ENCODE results near the gene RNF113B. TPM values are rescaled to one million over a fixed set of nuclear protein-coding genes. Genes with fewer than 3 reads are reported as not detected.

Gene RNF113B
- total RNA-seq, 1 donor from 2014 or later: not detected

GRCh38 chr13:98207416-98207815 is 30.3 kb upstream of the RNF113B start:
- H3K4me1 ChIP-seq (ENCODE audit: control insufficient read depth in 3 of 3, insufficient read depth in 3 of 3, low read length in 3 of 3): peaks cover 0 to 3% (median 2%) of the 10 kb centered on the region in 3 donors
- H3K4me3 ChIP-seq (ENCODE audit: low read length in 3 of 3): no peak overlapping the region
- peaks cover 0 to 6% (median 3%) of the 10 kb centered on the region in 3 donors for H3K9me3 ChIP-seq (ENCODE audit: control insufficient read depth in 3 of 3, low read length in 3 of 3)
- no peaks in the 10 kb centered on the region for H3K36me3 ChIP-seq (ENCODE audit: control insufficient read depth in 3 of 3, insufficient read depth in 3 of 3, low read length in 3 of 3)
- H3K27ac ChIP-seq (ENCODE audit: low read depth, low read length): peak overlapping the region; percentile 40
- H3K27me3 ChIP-seq (ENCODE audit: control insufficient read depth in 3 of 3, insufficient read depth in 3 of 3, low read length in 3 of 3): no peaks in the 10 kb centered on the region
- no peak overlapping the region for H3K9ac ChIP-seq (ENCODE audit: low read depth in 1 of 3, low read length in 3 of 3)

GRCh38 chr13:98206946-98207345 is 29.9 kb upstream of the RNF113B start:
- Histone ChIP-seq H3K9me3 (ENCODE audit: control insufficient read depth in 3 of 3, low read length in 3 of 3) (peaks cover 0 to 6% (median 3%) of the 10 kb centered on the region in 3 donors), H3K36me3 (ENCODE audit: control insufficient read depth in 3 of 3, insufficient read depth in 3 of 3, low read length in 3 of 3) (no peaks in the 10 kb centered on the region), H3K9ac (ENCODE audit: low read depth in 1 of 3, low read length in 3 of 3) (no peak overlapping the region), H3K27ac (ENCODE audit: low read depth, low read length) (peak overlapping the region; percentile 40), H3K4me3 (ENCODE audit: low read length in 3 of 3) (no peak overlapping the region), H3K4me1 (ENCODE audit: control insufficient read depth in 3 of 3, insufficient read depth in 3 of 3, low read length in 3 of 3) (peaks cover 0 to 3% (median 2%) of the 10 kb centered on the region in 3 donors), H3K27me3 (ENCODE audit: control insufficient read depth in 3 of 3, insufficient read depth in 3 of 3, low read length in 3 of 3) (no peaks in the 10 kb centered on the region)

- Histone ChIP-seq H3K27ac (ENCODE audit: low read depth, low read length) (no peak overlapping the region), H3K4me3 (ENCODE audit: low read length in 3 of 3) (no peak overlapping the region), H3K9me3 (ENCODE audit: control insufficient read depth in 3 of 3, low read length in 3 of 3) (peaks cover 0 to 6% (median 3%) of the 10 kb centered on the region in 3 donors), H3K36me3 (ENCODE audit: control insufficient read depth in 3 of 3, insufficient read depth in 3 of 3, low read length in 3 of 3) (no peaks in the 10 kb centered on the region), H3K4me1 (ENCODE audit: control insufficient read depth in 3 of 3, insufficient read depth in 3 of 3, low read length in 3 of 3) (peaks cover 0 to 3% (median 2%) of the 10 kb centered on the region in 3 donors), H3K9ac (ENCODE audit: low read depth in 1 of 3, low read length in 3 of 3) (no peak overlapping the region), H3K27me3 (ENCODE audit: control insufficient read depth in 3 of 3, insufficient read depth in 3 of 3, low read length in 3 of 3) (no peaks in the 10 kb centered on the region)
These were observed 27.5 kb upstream of the RNF113B start for GRCh38 chr13:98204546-98204945.

- no peak overlapping the region for H3K9ac ChIP-seq (ENCODE audit: low read depth in 1 of 3, low read length in 3 of 3)
These were observed 26.7 kb upstream of the RNF113B start for GRCh38 chr13:98203646-98204326.

GRCh38 chr13:98201984-98202383 is 24.9 kb upstream of the RNF113B start:
- no peaks in the 10 kb centered on the region for H3K4me1 ChIP-seq (ENCODE audit: control insufficient read depth in 3 of 3, insufficient read depth in 3 of 3, low read length in 3 of 3)
- H3K9ac ChIP-seq (ENCODE audit: low read depth in 1 of 3, low read length in 3 of 3): no peak overlapping the region
- no peaks in the 10 kb centered on the region for H3K27me3 ChIP-seq (ENCODE audit: control insufficient read depth in 3 of 3, insufficient read depth in 3 of 3, low read length in 3 of 3)
- no peak overlapping the region for H3K4me3 ChIP-seq (ENCODE audit: low read length in 3 of 3)
- H3K36me3 ChIP-seq (ENCODE audit: control insufficient read depth in 3 of 3, insufficient read depth in 3 of 3, low read length in 3 of 3): no peaks in the 10 kb centered on the region
- peaks cover 0 to 6% (median 3%) of the 10 kb centered on the region in 3 donors for H3K9me3 ChIP-seq (ENCODE audit: control insufficient read depth in 3 of 3, low read length in 3 of 3)
- no peak overlapping the region for H3K27ac ChIP-seq (ENCODE audit: low read depth, low read length)

More at GRCh38 chr13:98203646-98204326, 26.7 kb upstream of the RNF113B start:
- Histone ChIP-seq H3K27ac (ENCODE audit: low read depth, low read length) (no peak overlapping the region), H3K36me3 (ENCODE audit: control insufficient read depth in 3 of 3, insufficient read depth in 3 of 3, low read length in 3 of 3) (no peaks in the 10 kb centered on the region), H3K4me3 (ENCODE audit: low read length in 3 of 3) (no peak overlapping the region), H3K9me3 (ENCODE audit: control insufficient read depth in 3 of 3, low read length in 3 of 3) (peaks cover 0 to 6% (median 3%) of the 10 kb centered on the region in 3 donors), H3K4me1 (ENCODE audit: control insufficient read depth in 3 of 3, insufficient read depth in 3 of 3, low read length in 3 of 3) (peaks cover 0 to 3% (median 2%) of the 10 kb centered on the region in 3 donors), H3K27me3 (ENCODE audit: control insufficient read depth in 3 of 3, insufficient read depth in 3 of 3, low read length in 3 of 3) (no peaks in the 10 kb centered on the region)

- Histone ChIP-seq H3K9me3 (ENCODE audit: control insufficient read depth in 3 of 3, low read length in 3 of 3) (peaks cover 0 to 5% (median 2%) of the 10 kb centered on the region in 3 donors), H3K4me3 (ENCODE audit: low read length in 3 of 3) (no peak overlapping the region), H3K4me1 (ENCODE audit: control insufficient read depth in 3 of 3, insufficient read depth in 3 of 3, low read length in 3 of 3) (no peaks in the 10 kb centered on the region), H3K36me3 (ENCODE audit: control insufficient read depth in 3 of 3, insufficient read depth in 3 of 3, low read length in 3 of 3) (no peaks in the 10 kb centered on the region), H3K9ac (ENCODE audit: low read depth in 1 of 3, low read length in 3 of 3) (no peak overlapping the region), H3K27ac (ENCODE audit: low read depth, low read length) (no peak overlapping the region), H3K27me3 (ENCODE audit: control insufficient read depth in 3 of 3, insufficient read depth in 3 of 3, low read length in 3 of 3) (no peaks in the 10 kb centered on the region)
These were observed 24.1 kb upstream of the RNF113B start for GRCh38 chr13:98201189-98201588.

- Histone ChIP-seq H3K36me3 (ENCODE audit: control insufficient read depth in 3 of 3, insufficient read depth in 3 of 3, low read length in 3 of 3) (no peaks in the 10 kb centered on the region), H3K4me1 (ENCODE audit: control insufficient read depth in 3 of 3, insufficient read depth in 3 of 3, low read length in 3 of 3) (no peaks in the 10 kb centered on the region), H3K9me3 (ENCODE audit: control insufficient read depth in 3 of 3, low read length in 3 of 3) (no peaks in the 10 kb centered on the region)
These were observed 23.3 kb upstream of the RNF113B start for GRCh38 chr13:98200211-98200878.

GRCh38 chr13:98199480-98199879 is 22.4 kb upstream of the RNF113B start:
- no peaks in the 10 kb centered on the region for H3K9me3 ChIP-seq (ENCODE audit: control insufficient read depth in 3 of 3, low read length in 3 of 3)
- H3K4me3 ChIP-seq (ENCODE audit: low read length in 3 of 3): no peak overlapping the region
- H3K4me1 ChIP-seq (ENCODE audit: control insufficient read depth in 3 of 3, insufficient read depth in 3 of 3, low read length in 3 of 3): no peaks in the 10 kb centered on the region
- H3K36me3 ChIP-seq (ENCODE audit: control insufficient read depth in 3 of 3, insufficient read depth in 3 of 3, low read length in 3 of 3): no peaks in the 10 kb centered on the region
- no peaks in the 10 kb centered on the region for H3K27me3 ChIP-seq (ENCODE audit: control insufficient read depth in 3 of 3, insufficient read depth in 3 of 3, low read length in 3 of 3)
- H3K9ac ChIP-seq (ENCODE audit: low read depth in 1 of 3, low read length in 3 of 3): no peak overlapping the region
- no peak overlapping the region for H3K27ac ChIP-seq (ENCODE audit: low read depth, low read length)

More at GRCh38 chr13:98200211-98200878, 23.3 kb upstream of the RNF113B start:
- Histone ChIP-seq H3K4me3 (ENCODE audit: low read length in 3 of 3) (no peak overlapping the region), H3K27ac (ENCODE audit: low read depth, low read length) (no peak overlapping the region), H3K9ac (ENCODE audit: low read depth in 1 of 3, low read length in 3 of 3) (no peak overlapping the region), H3K27me3 (ENCODE audit: control insufficient read depth in 3 of 3, insufficient read depth in 3 of 3, low read length in 3 of 3) (no peaks in the 10 kb centered on the region)

- no peaks in the 10 kb centered on the region for H3K27me3 ChIP-seq (ENCODE audit: control insufficient read depth in 3 of 3, insufficient read depth in 3 of 3, low read length in 3 of 3)
- no peaks in the 10 kb centered on the region for H3K36me3 ChIP-seq (ENCODE audit: control insufficient read depth in 3 of 3, insufficient read depth in 3 of 3, low read length in 3 of 3)
- H3K4me1 ChIP-seq (ENCODE audit: control insufficient read depth in 3 of 3, insufficient read depth in 3 of 3, low read length in 3 of 3): no peaks in the 10 kb centered on the region
- no peak overlapping the region for H3K9ac ChIP-seq (ENCODE audit: low read depth in 1 of 3, low read length in 3 of 3)
- no peak overlapping the region for H3K27ac ChIP-seq (ENCODE audit: low read depth, low read length)
- no peak overlapping the region for H3K4me3 ChIP-seq (ENCODE audit: low read length in 3 of 3)
- H3K9me3 ChIP-seq (ENCODE audit: control insufficient read depth in 3 of 3, low read length in 3 of 3): no peaks in the 10 kb centered on the region
These were observed 21.6 kb upstream of the RNF113B start for GRCh38 chr13:98198683-98199082.

Measured in skeletal muscle tissue (tissue), 4 donors.